Stimulated activated naive CD8-positive, alpha-beta T cell treated with anti-CD3 and anti-CD28 coated beads, Interleukin-15, Interleukin-2, amounts not matched to agents 100 ng/mL and 50 ng/mL, for 24 hours (primary cell): ENCODE measurements around the gene PALM3.
A peak's percentile ranks its signal among the peaks of the same experiment; 100 is the strongest.
"Not testable (repeated sequence)": the region's sequence is repeated elsewhere in the genome, so short reads cannot be mapped to it uniquely, and the experiment has no call there.

Experiments
- H3K27ac Mint-ChIP-seq: one replicate; pipeline ENCODE4 v1.8.0; 2021; ENCODE audit warnings: mild to moderate bottlenecking, mixed read lengths
- H3K27me3 Mint-ChIP-seq: one replicate; pipeline ENCODE4 v1.8.0; 2021; ENCODE audit warnings: mixed read lengths
- H3K36me3 Mint-ChIP-seq: one replicate; pipeline ENCODE4 v1.8.0; 2021; ENCODE audit warnings: low read depth, mixed read lengths
- H3K4me1 Mint-ChIP-seq: one replicate; pipeline ENCODE4 v1.8.0; 2021; ENCODE audit warnings: low read depth, mixed read lengths
- H3K4me3 Mint-ChIP-seq: one replicate; pipeline ENCODE4 v1.8.0; 2021; ENCODE audit warnings: mild to moderate bottlenecking, mixed read lengths
- H3K9me3 Mint-ChIP-seq: one replicate; pipeline ENCODE4 v1.8.0; 2021; ENCODE audit warnings: mixed read lengths

The PALM3 gene

DNA sequence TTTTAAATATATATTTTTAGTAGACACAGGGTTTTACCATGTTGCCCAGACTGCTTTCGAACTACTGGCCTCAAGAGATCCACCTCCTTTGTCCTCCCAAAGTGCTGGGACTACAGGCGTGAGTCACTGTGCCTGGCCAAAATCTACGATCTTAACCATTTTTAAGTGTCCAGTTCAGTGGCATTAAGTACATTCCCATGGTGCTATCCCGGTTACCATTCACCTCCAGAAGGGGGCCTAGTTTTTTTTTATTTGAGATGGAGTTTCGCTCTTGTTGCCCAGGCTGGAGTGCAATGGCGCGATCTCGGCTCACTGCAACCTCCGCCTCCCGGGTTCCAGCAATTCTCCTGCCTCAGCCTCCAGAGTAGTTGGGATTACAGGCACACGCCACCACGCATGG, 26.7 kb downstream of the PALM3 start:
- Mint-ChIP-seq H3K36me3 (peaks cover 28% of the 10 kb centered on the region), H3K4me1 (peaks cover 22% of the 10 kb centered on the region)
- not testable (repeated sequence) for H3K27ac Mint-ChIP-seq, H3K4me3 Mint-ChIP-seq, H3K9me3 Mint-ChIP-seq, H3K27me3 Mint-ChIP-seq

GRCh38 chr19:14033946-14034345, 27.9 kb downstream of the PALM3 start:
- peaks cover 22% of the 10 kb centered on the region for H3K4me1 Mint-ChIP-seq
- H3K36me3 Mint-ChIP-seq = peaks cover 25% of the 10 kb centered on the region
- peak overlapping the region; percentile 27 for H3K4me3 Mint-ChIP-seq
- H3K27me3 Mint-ChIP-seq = no peaks in the 10 kb centered on the region
- H3K9me3 Mint-ChIP-seq = no peaks in the 10 kb centered on the region
- peak overlapping the region; percentile 31 for H3K27ac Mint-ChIP-seq

- Mint-ChIP-seq H3K9me3 (no peaks in the 10 kb centered on the region), H3K4me1 (peaks cover 22% of the 10 kb centered on the region), H3K36me3 (peaks cover 16% of the 10 kb centered on the region), H3K27ac (peak within 1 kb of the TSS; percentile 90), H3K4me3 (peak within 1 kb of the TSS; percentile 88), H3K27me3 (no peaks in the 10 kb centered on the region)
Measured at GRCh38 chr19:14031719-14032480, 30.0 kb downstream of the PALM3 start, which contains the start of gene IL27RA. IL27RA (plus strand) TSS chr19:14031762; CDS start chr19:14031873, 111 bp downstream.

DNA sequence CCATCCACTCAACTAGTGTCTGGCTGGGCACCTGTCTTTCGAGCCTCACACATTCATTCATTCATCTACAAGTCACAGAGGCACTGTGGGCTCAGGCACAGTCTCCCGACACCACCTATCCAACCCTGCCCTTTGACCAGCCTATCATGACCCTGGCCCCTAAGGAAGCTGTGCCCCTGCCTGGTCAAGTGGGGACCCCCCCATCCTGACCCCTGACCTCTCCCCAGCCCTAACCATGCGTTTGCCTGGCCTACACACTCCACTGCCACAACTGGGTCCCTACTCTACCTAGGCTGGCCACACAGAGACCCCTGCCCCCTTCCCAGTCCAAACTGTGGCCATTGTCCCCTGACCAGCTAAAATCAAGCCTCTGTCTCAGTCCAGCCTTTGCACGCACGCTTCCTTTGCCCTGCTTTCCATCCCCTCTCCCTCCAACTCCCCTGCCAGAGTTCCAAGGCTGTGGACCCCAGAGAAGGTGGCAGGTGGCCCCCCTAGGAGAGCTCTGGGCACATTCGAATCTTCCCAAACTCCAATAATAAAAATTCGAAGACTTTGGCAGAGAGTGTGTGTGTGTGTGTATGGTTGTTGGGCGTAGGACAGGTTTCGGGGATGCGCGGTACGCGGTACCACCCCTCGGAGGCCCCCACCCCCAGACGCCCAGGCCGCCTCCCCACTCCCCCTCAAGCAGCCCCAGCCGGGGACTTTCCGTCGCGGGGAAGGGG, 30.7 kb downstream of the PALM3 start:
- Mint-ChIP-seq H3K27me3 (no peaks in the 10 kb centered on the region), H3K36me3 (peaks cover 12% of the 10 kb centered on the region), H3K9me3 (no peaks in the 10 kb centered on the region), H3K27ac (peak overlapping the region; percentile 90), H3K4me3 (peak overlapping the region; percentile 88), H3K4me1 (peaks cover 21% of the 10 kb centered on the region)

DNA sequence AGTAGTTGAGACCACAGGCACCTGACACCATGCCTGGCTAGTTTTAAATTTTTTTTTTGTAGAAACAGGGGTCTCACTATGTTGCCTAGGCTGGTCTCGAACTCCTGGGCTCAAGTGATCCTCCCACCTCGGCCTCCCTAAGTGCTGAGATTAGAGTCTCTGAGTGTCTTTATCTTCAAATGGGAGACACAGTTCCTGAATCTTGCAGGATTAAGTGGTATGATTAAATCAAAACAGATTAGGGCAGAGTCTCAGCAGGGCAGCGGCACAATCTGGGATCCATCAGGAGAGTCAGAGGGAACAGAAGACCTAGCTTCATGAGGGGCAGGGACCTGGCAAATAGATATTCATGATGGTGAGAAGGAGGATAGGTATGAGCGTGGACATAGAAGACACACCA, 33.0 kb downstream of the PALM3 start:
- no peaks in the 10 kb centered on the region for H3K9me3 Mint-ChIP-seq
- H3K4me1 Mint-ChIP-seq = peaks cover 17% of the 10 kb centered on the region
- H3K27ac Mint-ChIP-seq = no peak overlapping the region
- no peak overlapping the region for H3K4me3 Mint-ChIP-seq
- no peaks in the 10 kb centered on the region for H3K27me3 Mint-ChIP-seq
- peaks cover 5% of the 10 kb centered on the region for H3K36me3 Mint-ChIP-seq

- Mint-ChIP-seq H3K9me3 (no peaks in the 10 kb centered on the region), H3K27me3 (no peaks in the 10 kb centered on the region), H3K4me1 (peaks cover 20% of the 10 kb centered on the region), H3K36me3 (peaks cover 3% of the 10 kb centered on the region), H3K27ac (no peak within 1 kb of the TSS), H3K4me3 (no peak within 1 kb of the TSS)
Measured at GRCh38 chr19:14027856-14028450, 33.9 kb downstream of the PALM3 start, which contains the start of gene RLN3. RLN3 (plus strand) TSS chr19:14028148; CDS start chr19:14028205, 57 bp downstream.

DNA sequence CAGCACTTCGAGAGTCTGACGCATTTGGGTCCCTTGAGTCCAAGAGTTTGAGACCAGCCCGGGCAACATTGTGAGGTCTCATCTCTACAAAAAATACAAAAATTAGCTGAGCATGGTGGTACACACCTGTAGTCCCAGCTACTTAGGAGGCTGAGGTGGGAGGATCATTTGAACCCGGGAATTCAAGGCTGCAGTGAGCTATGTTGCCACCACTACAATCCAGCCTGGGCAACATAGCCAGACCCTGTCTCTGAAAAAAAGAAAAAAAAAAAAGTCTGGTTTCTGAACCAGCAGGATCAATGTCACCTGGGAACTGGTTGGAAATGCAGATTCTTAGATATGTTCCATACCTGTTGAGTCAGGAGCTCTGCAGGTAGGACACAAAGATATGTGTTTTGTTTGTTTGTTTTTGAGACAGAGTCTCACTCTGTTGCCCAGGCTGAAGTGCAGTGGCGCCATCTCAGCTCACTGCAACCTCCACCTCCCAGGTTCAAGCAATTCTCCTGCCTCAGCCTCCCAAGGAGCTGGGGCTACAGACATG, 35.2 kb downstream of the PALM3 start:
- H3K27me3 Mint-ChIP-seq = not testable (repeated sequence)

DNA sequence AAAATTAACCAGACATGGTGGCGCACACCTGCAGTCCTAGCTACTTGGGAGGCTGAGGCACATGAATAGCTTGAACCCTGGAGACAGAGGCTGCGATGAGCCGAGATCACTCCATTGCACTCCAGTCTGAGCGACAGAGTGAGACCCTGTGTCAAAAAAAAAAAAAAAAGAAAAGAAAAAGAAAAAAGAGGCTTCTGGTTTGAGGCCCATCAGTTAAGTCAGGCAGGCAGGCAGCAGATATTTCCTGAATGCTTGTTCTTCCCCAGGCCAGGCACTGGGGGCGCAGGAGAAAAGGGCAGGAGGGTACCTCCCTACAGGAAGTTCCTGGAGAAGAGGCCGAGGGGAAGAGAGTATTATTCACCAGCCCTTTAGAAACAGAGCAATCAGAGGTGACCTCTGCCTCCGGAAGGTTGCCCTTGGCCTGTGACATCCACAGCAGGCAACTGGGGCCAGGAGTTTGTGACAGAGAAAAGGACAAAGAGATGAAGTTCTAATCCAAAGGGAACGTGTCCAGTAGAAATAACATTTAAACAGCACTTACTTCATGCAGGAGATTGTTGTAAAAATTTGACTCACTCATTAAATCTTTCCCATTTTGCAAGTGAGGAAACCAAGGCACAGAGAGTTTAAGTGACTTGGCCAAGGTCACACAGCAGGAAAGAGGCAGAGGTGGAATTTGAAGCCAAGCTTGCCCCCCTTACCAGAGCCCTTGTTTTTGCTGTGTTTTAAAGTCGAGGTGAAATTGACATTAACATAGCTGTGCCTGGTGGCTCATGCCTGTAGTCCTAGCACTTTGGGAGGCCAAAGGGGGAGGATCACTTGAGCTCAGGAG, 38.3 kb downstream of the PALM3 start:
- Mint-ChIP-seq H3K9me3 (no peaks in the 10 kb centered on the region), H3K36me3 (no peaks in the 10 kb centered on the region), H3K4me3 (no peak overlapping the region), H3K4me1 (peaks cover 13% of the 10 kb centered on the region), H3K27ac (peak overlapping the region; percentile 34), H3K27me3 (no peaks in the 10 kb centered on the region)

More for the DNA sequence above, 35.2 kb downstream of the PALM3 start:
- H3K9me3 Mint-ChIP-seq, H3K4me3 Mint-ChIP-seq, H3K27ac Mint-ChIP-seq, H3K36me3 Mint-ChIP-seq: not testable (repeated sequence)
- peaks cover 16% of the 10 kb centered on the region for H3K4me1 Mint-ChIP-seq

GRCh38 chr19:14022469-14022868, 39.4 kb downstream of the PALM3 start:
- Mint-ChIP-seq H3K4me3 (no peak overlapping the region), H3K9me3 (no peaks in the 10 kb centered on the region), H3K27me3 (no peaks in the 10 kb centered on the region), H3K27ac (no peak overlapping the region), H3K4me1 (peaks cover 17% of the 10 kb centered on the region), H3K36me3 (no peaks in the 10 kb centered on the region)

DNA sequence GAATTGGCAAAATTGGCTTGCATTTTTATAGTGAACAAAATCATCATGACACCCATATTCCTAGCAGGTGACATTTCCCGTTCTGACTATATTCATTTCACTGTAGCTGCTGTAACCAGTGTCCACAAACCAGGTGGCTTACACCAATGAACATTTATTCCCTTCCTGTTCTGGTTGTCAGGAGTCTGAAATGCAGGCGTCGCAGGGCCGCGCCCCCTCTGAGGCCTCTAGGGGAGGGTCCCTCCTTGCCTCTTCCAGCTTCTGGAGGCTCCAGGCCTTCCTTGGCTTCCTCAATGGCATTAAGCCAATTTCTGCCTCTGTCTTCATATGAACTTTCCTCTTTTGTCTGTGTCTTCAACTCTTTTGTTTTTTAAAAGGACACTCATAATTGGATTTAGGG, 40.4 kb downstream of the PALM3 start:
- peaks cover 17% of the 10 kb centered on the region for H3K4me1 Mint-ChIP-seq
- no peaks in the 10 kb centered on the region for H3K27me3 Mint-ChIP-seq
- no peaks in the 10 kb centered on the region for H3K36me3 Mint-ChIP-seq
- H3K9me3 Mint-ChIP-seq = no peaks in the 10 kb centered on the region
- H3K27ac Mint-ChIP-seq = no peak overlapping the region
- H3K4me3 Mint-ChIP-seq = no peak overlapping the region

DNA sequence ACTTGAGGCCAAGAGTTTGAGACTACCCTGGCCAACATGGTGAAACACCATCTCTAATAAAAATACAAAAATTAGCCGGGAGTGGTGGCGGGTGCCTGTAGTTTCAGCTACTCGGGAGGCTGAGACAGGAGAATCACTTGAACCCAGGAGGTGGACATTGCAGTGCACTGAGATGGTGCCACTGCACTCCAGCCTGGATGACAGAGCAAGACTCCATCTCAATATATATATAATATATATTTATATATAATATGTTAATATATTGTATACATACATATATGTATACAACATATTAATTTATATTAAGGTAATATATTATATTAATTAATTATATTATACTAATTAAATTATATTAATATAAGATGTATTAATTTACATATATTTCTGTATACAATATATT, 42.1 kb downstream of the PALM3 start:
- not testable (repeated sequence) for H3K27ac Mint-ChIP-seq, H3K36me3 Mint-ChIP-seq, H3K9me3 Mint-ChIP-seq, H3K4me3 Mint-ChIP-seq, H3K27me3 Mint-ChIP-seq
- H3K4me1 Mint-ChIP-seq = peaks cover 23% of the 10 kb centered on the region

DNA sequence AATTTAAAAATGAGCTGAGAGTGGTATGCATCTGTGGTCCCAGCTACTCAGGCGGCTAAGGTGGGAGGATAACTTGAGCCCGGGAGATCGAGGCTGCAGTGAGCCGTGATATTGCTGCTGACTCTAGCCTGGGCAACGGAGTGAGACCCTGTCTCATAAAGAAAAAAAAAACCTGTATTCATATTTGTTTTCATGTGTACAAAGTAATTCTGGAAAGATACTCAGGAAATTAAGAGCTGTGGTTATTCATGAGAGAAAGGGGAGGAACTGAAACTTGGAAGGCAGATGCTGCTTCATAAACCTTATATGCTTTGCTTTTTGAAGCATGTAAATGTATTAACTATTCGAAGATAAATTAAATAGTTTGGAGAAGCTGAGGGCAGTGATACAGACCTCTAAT, 42.8 kb downstream of the PALM3 start:
- no peaks in the 10 kb centered on the region for H3K9me3 Mint-ChIP-seq
- H3K4me1 Mint-ChIP-seq = peaks cover 27% of the 10 kb centered on the region
- H3K4me3 Mint-ChIP-seq = no peak overlapping the region
- no peaks in the 10 kb centered on the region for H3K27me3 Mint-ChIP-seq
- H3K27ac Mint-ChIP-seq = no peak overlapping the region
- H3K36me3 Mint-ChIP-seq = no peaks in the 10 kb centered on the region

DNA sequence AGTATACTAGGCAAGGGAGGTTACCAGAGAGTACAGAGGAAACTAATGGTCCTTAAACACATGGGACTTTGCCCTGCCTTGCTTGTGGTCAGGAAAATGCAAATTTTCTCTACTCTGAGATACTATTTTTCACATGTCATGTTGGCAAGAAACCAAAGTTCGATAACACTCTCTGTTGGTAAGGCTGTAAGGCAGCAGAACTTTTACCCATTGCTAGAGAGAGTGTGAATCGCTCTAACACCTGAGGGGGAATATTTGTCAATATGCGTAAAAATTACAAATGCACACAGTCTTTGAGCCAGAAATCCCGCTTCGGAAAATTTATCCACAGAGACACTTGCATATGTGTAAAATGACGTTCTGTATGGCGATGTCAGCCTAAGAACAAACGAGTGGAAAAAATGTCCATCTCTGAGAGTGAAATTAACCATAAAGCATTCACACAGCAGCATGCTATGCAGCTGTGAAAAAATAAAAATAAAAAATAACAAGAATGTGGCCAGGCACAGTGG, 46.3 kb downstream of the PALM3 start:
- Mint-ChIP-seq H3K27me3 (no peaks in the 10 kb centered on the region), H3K4me1 (peaks cover 18% of the 10 kb centered on the region), H3K27ac (no peak overlapping the region), H3K4me3 (no peak overlapping the region), H3K9me3 (no peaks in the 10 kb centered on the region), H3K36me3 (no peaks in the 10 kb centered on the region)

DNA sequence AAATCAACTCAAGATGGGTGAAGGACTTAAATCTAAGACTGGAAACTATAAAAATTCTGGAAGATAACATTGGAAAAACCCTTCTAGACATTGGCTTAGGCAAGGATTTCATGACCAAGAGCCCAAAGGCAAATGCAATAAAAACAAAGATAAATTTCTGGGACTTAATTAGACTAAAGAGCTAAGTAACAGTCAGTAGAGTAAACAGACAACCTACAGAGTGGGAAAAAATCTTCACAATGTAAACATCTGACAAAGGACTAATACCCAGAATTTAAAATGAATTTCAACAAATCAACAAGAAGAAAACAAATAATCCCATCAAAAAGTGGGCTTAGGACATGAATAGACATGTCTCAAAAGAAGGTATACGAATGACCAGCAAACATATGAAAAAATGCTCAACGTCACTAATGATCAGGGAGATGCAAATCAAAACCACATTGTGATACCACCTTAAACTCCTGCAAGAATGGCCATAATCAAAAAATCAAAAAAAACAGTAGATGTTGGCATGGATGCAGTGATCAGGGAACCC, 49.4 kb downstream of the PALM3 start:
- no peaks in the 10 kb centered on the region for H3K9me3 Mint-ChIP-seq
- no peak overlapping the region for H3K4me3 Mint-ChIP-seq

More for the DNA sequence above, 49.4 kb downstream of the PALM3 start:
- Mint-ChIP-seq H3K4me1 (peaks cover 14% of the 10 kb centered on the region), H3K27ac (no peak overlapping the region), H3K36me3 (no peaks in the 10 kb centered on the region), H3K27me3 (no peaks in the 10 kb centered on the region)
